H1 (cell line): ENCODE results near the gene ELMO1. TPM values are rescaled to one million over a fixed set of nuclear protein-coding genes. Genes with fewer than 3 reads are reported as not detected.

ENCODE experiments used
- CTCF ChIA-PET: fragments of 300-600 bp; sonication (Branson Sonifier 250); formaldehyde crosslinking; loops from one replicate; lab custom pipeline; 2021; ENCODE audit not compliant: partially characterized antibody; lab: Charles Lee
- POLR2A ChIA-PET: fragments of 300-600 bp; sonication (Branson Sonifier 250); formaldehyde crosslinking; loops from one replicate; lab custom pipeline; 2021; ENCODE audit warnings: inconsistent platforms; ENCODE audit not compliant: partially characterized antibody; lab: Charles Lee
- DNase-seq, 2 experiments: peaks; one replicate each; pipeline versions ENCODE4 v3.0.0 to v3.0.0-alpha.2; 2010 to 2022; ENCODE audit warnings: low spot score in 2 of 2, low read depth in 1 of 2, mixed read lengths in 1 of 2
- FAIRE-seq: peaks from 2 replicates; lab custom pipeline; 2011; peaks lifted over from hg19 to GRCh38; lab: Jason Lieb, UNC
- H2AFZ ChIP-seq: 2 replicates; pipeline ENCODE4 v1.8.1; 2012; ENCODE audit warnings: low read length, inconsistent platforms
- H2AK5ac ChIP-seq: 2 replicates; pipeline ENCODE4 v1.6.1; 2013; ENCODE audit warnings: low read depth, low read length
- H2BK120ac ChIP-seq: replicated peaks from 2 replicates; pipeline ENCODE3; 2013; ENCODE audit warnings: low read depth, low read length, inconsistent platforms
- H2BK12ac ChIP-seq: 2 replicates; pipeline ENCODE4 v1.6.1; 2013; ENCODE audit warnings: low read depth, low read length
- H2BK15ac ChIP-seq: 2 replicates; pipeline ENCODE4 v1.6.1; 2013; ENCODE audit warnings: low read length
- H2BK20ac ChIP-seq: 2 replicates; pipeline ENCODE4 v1.6.1; 2013; ENCODE audit warnings: low read length
- H2BK5ac ChIP-seq: 2 replicates; pipeline ENCODE4 v1.6.1; 2013; ENCODE audit warnings: low read depth, low read length
- H3K14ac ChIP-seq: 2 replicates; pipeline ENCODE4 v1.6.1; 2013; ENCODE audit warnings: inconsistent platforms; ENCODE audit not compliant: insufficient read length
- H3K18ac ChIP-seq: 2 replicates; pipeline ENCODE4 v1.6.1; 2013; ENCODE audit warnings: low read length; ENCODE audit errors: extremely low read depth
- H3K23ac ChIP-seq: 2 replicates; pipeline ENCODE4 v1.6.1; 2013; ENCODE audit warnings: inconsistent platforms; ENCODE audit not compliant: insufficient read length
- H3K23me2 ChIP-seq: 2 replicates; pipeline ENCODE4 v1.6.1; 2013; ENCODE audit warnings: low read depth, low read length
- H3K27ac ChIP-seq: 2 replicates; pipeline ENCODE4 v1.6.1; 2011; ENCODE audit warnings: low read depth, low read length, inconsistent platforms
- H3K27me3 ChIP-seq, 4 experiments: replicated peaks in 1 of 4; 1 replicate in 1 of 4; 2 replicates in 3 of 4; pipeline versions ENCODE4 v1.6.1 to v1.8.1; 2011 to 2013; ENCODE audit warnings: low read length in 3 of 4, mild to moderate bottlenecking in 3 of 4, inconsistent platforms in 2 of 4, mixed read lengths in 2 of 4, moderate library complexity in 1 of 4; ENCODE audit not compliant: control insufficient read depth in 3 of 4, insufficient read depth in 3 of 4; ENCODE audit errors: extremely low read depth in 1 of 4
- H3K36me3 ChIP-seq, 4 experiments: 2 replicates each; pipeline versions ENCODE4 v1.6.1 to v1.8.1; 2011 to 2013; ENCODE audit warnings: mild to moderate bottlenecking in 4 of 4, low read length in 3 of 4, moderate library complexity in 2 of 4, control low read depth in 1 of 4, inconsistent platforms in 1 of 4; ENCODE audit not compliant: insufficient read depth in 4 of 4, control insufficient read depth in 2 of 4
- H3K4ac ChIP-seq: replicated peaks from 2 replicates; pipeline ENCODE3; 2013; ENCODE audit warnings: low read length, low read depth, mixed read lengths, inconsistent platforms; ENCODE audit not compliant: insufficient read length
- H3K4me1 ChIP-seq, 4 experiments: replicated peaks in 1 of 4; 1 replicate in 1 of 4; 2 replicates in 3 of 4; pipeline versions ENCODE4 v1.6.1 to v1.8.1; 2011 to 2013; ENCODE audit warnings: low read length in 3 of 4, inconsistent platforms in 2 of 4, mixed read lengths in 1 of 4; ENCODE audit not compliant: insufficient read depth in 4 of 4, control insufficient read depth in 3 of 4
- H3K4me2 ChIP-seq, 2 experiments: 2 replicates each; pipeline versions ENCODE4 v1.6.1 to v1.8.1; 2011 to 2013; ENCODE audit warnings: low read depth in 2 of 2, low read length in 2 of 2, control low read depth in 1 of 2, inconsistent platforms in 1 of 2, mild to moderate bottlenecking in 1 of 2; ENCODE audit not compliant: insufficient read depth in 1 of 2
- H3K4me3 ChIP-seq, 4 experiments: fragments of 200-600, 300-600 bp in 1 of 4; sonication (generic), shearing (Covaris generic), sonication (Bioruptor Twin) in 1 of 4; 2 replicates each; pipeline versions ENCODE4 v1.5.1 to v1.8.1; 2011 to 2016; ENCODE audit warnings: low read length in 4 of 4, low read depth in 3 of 4, control low read depth in 2 of 4, inconsistent platforms in 2 of 4, mild to moderate bottlenecking in 2 of 4, mixed read lengths in 1 of 4, moderate library complexity in 1 of 4; ENCODE audit not compliant: insufficient read depth in 2 of 4; ENCODE audit errors: extremely low read depth in 1 of 4
- H3K56ac ChIP-seq: replicated peaks from 2 replicates; pipeline ENCODE3; 2013; ENCODE audit warnings: low read depth, mild to moderate bottlenecking, mixed read lengths, low read length, inconsistent platforms; ENCODE audit not compliant: insufficient read length
- H3K79me1 ChIP-seq: 2 replicates; pipeline ENCODE4 v1.6.1; 2013; ENCODE audit warnings: low read depth, low read length, control low read depth
- H3K79me2 ChIP-seq, 2 experiments: 2 replicates each; pipeline versions ENCODE4 v1.6.1 to v1.8.1; 2012 to 2013; ENCODE audit warnings: low read length in 2 of 2, mild to moderate bottlenecking in 2 of 2, inconsistent platforms in 1 of 2; ENCODE audit not compliant: insufficient read depth in 2 of 2, control insufficient read depth in 1 of 2
- H3K9ac ChIP-seq, 4 experiments: replicated peaks in 1 of 4; 1 replicate in 1 of 4; 2 replicates in 3 of 4; pipeline versions ENCODE4 v1.6.1 to v1.8.1; 2011 to 2013; ENCODE audit warnings: low read depth in 3 of 4, low read length in 3 of 4, control low read depth in 2 of 4, mild to moderate bottlenecking in 2 of 4, moderate library complexity in 2 of 4, inconsistent platforms in 1 of 4; ENCODE audit errors: extremely low read depth in 1 of 4
- H3K9me3 ChIP-seq, 2 experiments: 2 replicates each; pipeline versions ENCODE4 v1.6.1 to v1.8.1; 2012 to 2013; ENCODE audit warnings: mild to moderate bottlenecking in 2 of 2, moderate library complexity in 2 of 2, control low read depth in 1 of 2, inconsistent platforms in 1 of 2, low read depth in 1 of 2, low read length in 1 of 2, mixed read lengths in 1 of 2; ENCODE audit not compliant: insufficient read depth in 2 of 2
- H4K20me1 ChIP-seq, 2 experiments: replicated peaks in 1 of 2; 2 replicates each; pipeline versions ENCODE3 to v1.8.1; 2011 to 2013; ENCODE audit warnings: inconsistent platforms in 2 of 2, low read length in 2 of 2, mild to moderate bottlenecking in 1 of 2; ENCODE audit not compliant: insufficient read depth in 2 of 2, control insufficient read depth in 1 of 2
- H4K5ac ChIP-seq: 2 replicates; pipeline ENCODE4 v1.6.1; 2013; ENCODE audit warnings: low read length, low read depth, mixed read lengths, inconsistent platforms; ENCODE audit not compliant: insufficient read length
- H4K8ac ChIP-seq: 2 replicates; pipeline ENCODE4 v1.8.0; 2013; ENCODE audit warnings: mild to moderate bottlenecking, moderate library complexity, low read length, inconsistent platforms; ENCODE audit not compliant: insufficient read depth; ENCODE audit errors: extremely low read depth
- H4K91ac ChIP-seq: replicated peaks from 2 replicates; pipeline ENCODE3; 2013; ENCODE audit warnings: low read length, mixed read lengths, inconsistent platforms; ENCODE audit not compliant: insufficient read length
- ASH2L ChIP-seq: fragments of 200-600, 300-600 bp; sonication (generic); IDR thresholded peaks from one replicate; pipeline ENCODE4 v1.7.1; 2017; ENCODE audit warnings: low read length
- BACH1 ChIP-seq: IDR thresholded peaks from 2 replicates; pipeline ENCODE4 v1.6.1; 2012; ENCODE audit warnings: low read length, improper control_type of control experiment
- CBX8 ChIP-seq: fragments of 300-800, 300-1000 bp; sonication (generic); IDR thresholded peaks from 2 replicates; pipeline ENCODE4 v1.7.1; 2016; ENCODE audit warnings: low read depth, low read length, borderline replicate concordance
- CEBPB ChIP-seq: IDR thresholded peaks from 2 replicates; pipeline ENCODE4 v1.6.1; 2012; ENCODE audit warnings: low read depth, low read length
- MAFK ChIP-seq: IDR thresholded peaks from 2 replicates; pipeline ENCODE4 v1.6.1; 2012; ENCODE audit warnings: low read depth, mild to moderate bottlenecking, improper control_type of control experiment, low read length
- NRF1 ChIP-seq: IDR thresholded peaks from 2 replicates; pipeline ENCODE4 v1.6.1; 2011; ENCODE audit warnings: mild to moderate bottlenecking, low read depth, low read length, improper control_type of control experiment
- PHF8 ChIP-seq: fragments of 200-600 bp; sonication (generic); conservative IDR thresholded peaks from 2 replicates; pipeline ENCODE4 v1.7.1; 2012; ENCODE audit warnings: low read depth, mild to moderate bottlenecking, inconsistent platforms, low read length, moderate library complexity
- POU5F1 ChIP-seq: IDR thresholded peaks from 2 replicates; pipeline ENCODE4 v1.6.1; 2011; ENCODE audit warnings: low read depth, mild to moderate bottlenecking, low read length, moderate library complexity
- RFX5 ChIP-seq: IDR thresholded peaks from 2 replicates; pipeline ENCODE4 v1.6.1; 2011; ENCODE audit warnings: low read depth, low read length, improper control_type of control experiment, borderline replicate concordance
- RXRA ChIP-seq: IDR thresholded peaks from 2 replicates; pipeline ENCODE4 v1.6.1; 2011; ENCODE audit warnings: low read depth, mild to moderate bottlenecking, low read length, moderate library complexity; ENCODE audit not compliant: insufficient read depth
- SP1 ChIP-seq: IDR thresholded peaks from 2 replicates; pipeline ENCODE4 v1.6.1; 2011; ENCODE audit warnings: low read depth, low read length
- SP4 ChIP-seq: IDR thresholded peaks from 2 replicates; pipeline ENCODE4 v1.6.1; 2012; ENCODE audit warnings: low read length, inconsistent platforms
- TBP ChIP-seq: IDR thresholded peaks from 2 replicates; pipeline ENCODE4 v1.6.1; 2011; ENCODE audit warnings: low read depth, low read length, improper control_type of control experiment
- ZNF274 ChIP-seq: IDR thresholded peaks from 2 replicates; pipeline ENCODE4 v1.7.0; 2012; ENCODE audit warnings: low read length, borderline replicate concordance; ENCODE audit errors: extremely low read depth
- polyA plus RNA-seq, 7 experiments: library from polyadenylated mRNA; depleted of rRNA in 3 of 7; stranded (reverse) in 5 of 7; unstranded in 2 of 7; fragments of >200 nt in 5 of 7; fragments of 200-250 nt in 2 of 7; gene quantifications; 1 replicate in 5 of 7; 2 replicates in 1 of 7; 4 replicates in 1 of 7; pipeline versions ENCODE4 v1.2.1 to v1.2.3, GENCODE V29; 2011 to 2013; ENCODE audit warnings: missing spikeins in 2 of 7, mixed read lengths in 2 of 7
- total RNA-seq: library from RNA; stranded (reverse); fragmentation: NEBNext Ultra II Directional; extraction: Animal tissue kit (Norgen Biotek cat#: 25700); gene quantifications from 2 replicates; pipeline ENCODE4 v1.2.1, GENCODE V29; 2021
- TF ChIP-seq, protein P1 (sequence below): IDR thresholded peaks from 2 replicates; pipeline ENCODE4 v1.6.1; 2012; ENCODE audit warnings: low read length, inconsistent platforms

ELMO1 gene
- total and polyA plus RNA-seq, 2 of the 8 experiments (the other 6 are each of a cell fraction or from before 2014, with no cell fraction given): 18.4 to 21.0 TPM

DNA sequence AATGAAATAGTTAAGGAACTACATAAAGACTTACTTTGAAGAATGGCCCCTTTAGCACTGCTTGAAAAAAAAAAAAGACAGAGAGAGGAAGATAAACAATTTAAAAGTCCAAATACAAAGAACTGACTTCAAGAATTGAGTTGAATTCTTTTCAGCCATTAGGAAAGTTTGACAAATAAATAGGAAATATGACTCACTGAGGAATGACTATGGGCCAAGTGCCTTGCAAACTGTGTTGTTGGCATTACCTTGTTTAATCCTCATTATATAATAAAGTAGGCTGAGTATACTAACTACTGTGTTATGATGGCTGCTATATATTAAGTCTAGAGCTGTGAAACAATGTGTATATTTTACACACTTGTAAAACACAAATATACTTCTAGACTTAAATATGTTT is 151.1 kb downstream of the ELMO1 start:
- Histone ChIP-seq H4K91ac (no peak overlapping the region), H3K4ac (no peak overlapping the region), H3K27me3 (no peaks in the 10 kb centered on the region), H3K4me2 (no peak overlapping the region), H2AFZ (no peak overlapping the region), H2BK12ac (no peak overlapping the region), H3K14ac (no peak overlapping the region), H2BK5ac (no peak overlapping the region), H4K20me1 (no peaks in the 10 kb centered on the region), H2BK20ac (no peak overlapping the region), H4K5ac (no peak overlapping the region), H4K8ac (no peak overlapping the region), H3K79me2 (no peaks in the 10 kb centered on the region), H3K23me2 (no peaks in the 10 kb centered on the region), H2AK5ac (no peak overlapping the region), H3K56ac (no peak overlapping the region), H3K23ac (no peak overlapping the region), H3K9me3 (no peaks in the 10 kb centered on the region), H3K4me3 (no peak overlapping the region), H3K79me1 (no peaks in the 10 kb centered on the region), H3K36me3 (no peaks in the 10 kb centered on the region), H3K27ac (no peak overlapping the region), H3K18ac (no peak overlapping the region), H3K9ac (no peak overlapping the region), H3K4me1 (no peaks in the 10 kb centered on the region), H2BK120ac (no peak overlapping the region), H2BK15ac (no peak overlapping the region)
- DNase-seq (no peak), FAIRE-seq (no peak)
- ChIA-PET CTCF (interaction anchor here (3.9 kb wide), 1 partner anchor 13 kb away, joined by 20 read pairs; no protein-coding TSS in a partner anchor), POLR2A (no interaction called here)
- TF ChIP-seq NRF1 (no peak), SP1 (no peak), CEBPB (no peak), SP4 (no peak), MAFK (no peak), ASH2L (no peak), BACH1 (no peak), RXRA (no peak), CBX8 (no peak), RFX5 (no peak), PHF8 (no peak), ZNF274 (no peak), POU5F1 (no peak), TBP (no peak)
- TF ChIP-seq, protein P1, sequence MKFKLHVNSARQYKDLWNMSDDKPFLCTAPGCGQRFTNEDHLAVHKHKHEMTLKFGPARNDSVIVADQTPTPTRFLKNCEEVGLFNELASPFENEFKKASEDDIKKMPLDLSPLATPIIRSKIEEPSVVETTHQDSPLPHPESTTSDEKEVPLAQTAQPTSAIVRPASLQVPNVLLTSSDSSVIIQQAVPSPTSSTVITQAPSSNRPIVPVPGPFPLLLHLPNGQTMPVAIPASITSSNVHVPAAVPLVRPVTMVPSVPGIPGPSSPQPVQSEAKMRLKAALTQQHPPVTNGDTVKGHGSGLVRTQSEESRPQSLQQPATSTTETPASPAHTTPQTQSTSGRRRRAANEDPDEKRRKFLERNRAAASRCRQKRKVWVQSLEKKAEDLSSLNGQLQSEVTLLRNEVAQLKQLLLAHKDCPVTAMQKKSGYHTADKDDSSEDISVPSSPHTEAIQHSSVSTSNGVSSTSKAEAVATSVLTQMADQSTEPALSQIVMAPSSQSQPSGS: no peak
